ENCODE results near the gene PRKACA.

Gene PRKACA

GRCh38 chr19:14093117-14093823 is 24.3 kb downstream of the PRKACA start:
- no peak for DNase-seq (ENCODE audit: low read depth in 2 of 2)

GRCh38 chr19:14091813-14092462 is 25.6 kb downstream of the PRKACA start:
- no peak for DNase-seq (ENCODE audit: low read depth in 2 of 2)

- DNase-seq (ENCODE audit: low read depth in 2 of 2), result peak in 1 of 2 donors; percentile 68
Measured at GRCh38 chr19:14091081-14091812, 26.3 kb downstream of the PRKACA start.

- DNase-seq (ENCODE audit: low read depth in 2 of 2), result peak; percentile 71 to 80
Measured at GRCh38 chr19:14090509-14091080, 27.0 kb downstream of the PRKACA start, which contains the start of gene SAMD1. TSS of gene SAMD1 (minus strand) at chr19:14090751.

GRCh38 chr19:14089662-14090508 is 27.7 kb downstream of the PRKACA start:
- DNase-seq (ENCODE audit: low read depth in 2 of 2), result no peak

GRCh38 chr19:14089412-14089661 is 28.2 kb downstream of the PRKACA start:
- no peak for DNase-seq (ENCODE audit: low read depth in 2 of 2)

- DNase-seq (ENCODE audit: low read depth in 2 of 2), result no peak
Measured at GRCh38 chr19:14088634-14089411, 28.7 kb downstream of the PRKACA start.

GRCh38 chr19:14086098-14086497 is 31.5 kb downstream of the PRKACA start:
- DNase-seq (ENCODE audit: low read depth in 2 of 2), result no peak

- no peak for DNase-seq (ENCODE audit: low read depth in 2 of 2)
Measured at GRCh38 chr19:14085309-14085995, 32.1 kb downstream of the PRKACA start, which contains the start of gene C19orf67. TSS of gene C19orf67 (minus strand) at chr19:14085783. CDS start at chr19:14085627, 156 bp downstream.

- DNase-seq (ENCODE audit: low read depth in 2 of 2), result no peak
Measured at GRCh38 chr19:14082675-14082960, 34.9 kb downstream of the PRKACA start.

- no peak for DNase-seq (ENCODE audit: low read depth in 2 of 2)
Measured at GRCh38 chr19:14081797-14082674, 35.5 kb downstream of the PRKACA start.

- DNase-seq (ENCODE audit: low read depth in 2 of 2), result peak; percentile 98 to 99
Measured at GRCh38 chr19:14080887-14081796, 36.4 kb downstream of the PRKACA start.

- no peak for DNase-seq (ENCODE audit: low read depth in 2 of 2)
Measured at GRCh38 chr19:14078411-14078810, 39.2 kb downstream of the PRKACA start.

GRCh38 chr19:14073925-14074838 is 43.4 kb downstream of the PRKACA start:
- DNase-seq (ENCODE audit: low read depth in 2 of 2), result no peak

- DNase-seq (ENCODE audit: low read depth in 2 of 2), result peak; percentile 63 to 66
Measured at GRCh38 chr19:14073261-14073924, 44.2 kb downstream of the PRKACA start.

GRCh38 chr19:14072535-14073260 is 44.9 kb downstream of the PRKACA start, which contains the start of gene MISP3:
TSS of gene MISP3 (plus strand) at chr19:14072786. CDS start at chr19:14073310, 524 bp downstream.
- DNase-seq (ENCODE audit: low read depth in 2 of 2), result no peak
